HG02571 (cell line): ENCODE data around the gene KCNJ18.
"Not testable (repeated sequence)": the region's sequence is repeated elsewhere in the genome, so short reads cannot be mapped to it uniquely, and the experiment has no call there.

Source experiments
- ATAC-seq: cut with Tn5 transposase; IDR thresholded peaks from one replicate; pipeline ENCODE4 v1.9.1; 2021; ENCODE audit warnings: mild to moderate bottlenecking, moderate library complexity; ENCODE audit not compliant: unreplicated experiment

Gene KCNJ18

GRCh38 chr17:21670361-21671155 lies 21.8 kb upstream of the KCNJ18 start:
- not testable (repeated sequence) for ATAC-seq

GRCh38 chr17:21671437-21671836 lies 20.9 kb upstream of the KCNJ18 start:
- not testable (repeated sequence) for ATAC-seq

- ATAC-seq = not testable (repeated sequence)
These were observed 20.5 kb upstream of the KCNJ18 start for GRCh38 chr17:21671871-21672270.

- ATAC-seq = not testable (repeated sequence)
These were observed 18.7 kb upstream of the KCNJ18 start for GRCh38 chr17:21673451-21674241.

DNA sequence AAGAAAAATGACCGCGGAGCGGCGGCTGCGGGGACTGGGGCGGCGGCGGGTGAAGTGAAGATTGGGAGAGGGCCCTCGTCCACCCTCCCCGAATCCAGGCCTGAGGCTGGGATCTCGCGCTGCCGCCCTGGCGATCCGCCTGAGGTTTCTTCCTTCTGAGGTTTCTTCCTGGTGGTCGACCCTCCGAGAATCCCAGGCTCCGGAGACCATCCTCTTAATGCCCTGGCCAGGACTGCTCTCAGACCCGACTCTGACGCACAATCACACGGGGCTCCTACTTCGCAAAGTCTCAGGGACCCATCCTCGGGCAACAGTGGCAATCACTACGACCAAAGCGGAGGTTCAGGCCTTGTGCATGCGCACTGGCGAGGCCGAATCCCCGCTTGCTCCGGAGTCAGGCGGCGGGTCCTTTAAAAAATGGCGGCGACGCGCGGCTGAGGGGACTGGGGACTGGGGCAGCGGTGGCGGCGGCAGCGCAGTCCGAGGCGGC lies 18.0 kb upstream of the KCNJ18 start:
- no peak for ATAC-seq

DNA sequence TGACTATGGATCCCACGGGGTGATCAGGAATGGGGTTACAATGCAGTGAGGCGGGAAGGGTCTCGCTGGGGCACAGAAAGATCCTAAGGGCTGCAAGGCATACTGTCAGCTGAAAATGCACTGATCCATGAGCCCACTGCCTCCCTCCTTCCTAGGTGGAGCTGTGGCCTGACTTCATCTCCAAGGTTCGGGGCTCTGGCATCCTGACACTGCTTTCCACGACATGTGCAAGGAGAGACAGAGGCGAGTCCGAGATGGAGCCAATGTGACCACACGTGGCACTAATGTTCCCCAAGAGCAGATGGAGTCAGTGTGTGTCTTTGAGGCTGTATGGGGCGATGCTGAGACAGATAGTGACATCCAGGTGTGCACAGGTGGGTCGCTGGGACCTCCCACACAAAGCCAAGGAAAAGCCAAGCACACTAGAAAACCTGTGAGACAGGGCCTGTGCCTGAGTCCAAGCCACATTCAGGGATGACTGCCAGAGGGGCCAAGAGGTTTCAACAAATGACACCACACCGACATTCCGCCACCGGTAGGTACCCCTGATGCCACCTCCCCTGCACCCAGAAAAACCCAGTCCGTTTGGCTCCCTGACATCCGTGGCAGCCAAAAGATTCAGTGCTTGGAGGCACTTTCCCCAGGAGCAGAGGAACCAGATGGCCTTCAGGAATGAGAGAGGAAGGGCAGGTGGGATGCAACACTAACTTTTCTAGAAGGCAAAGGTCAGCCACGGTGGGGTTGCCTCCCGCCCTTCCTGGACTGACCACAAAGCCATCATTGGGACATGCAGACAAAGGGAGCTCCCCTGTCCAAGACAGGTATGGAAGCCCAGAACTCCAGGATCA lies 17.2 kb upstream of the KCNJ18 start:
- ATAC-seq = not testable (repeated sequence)

DNA sequence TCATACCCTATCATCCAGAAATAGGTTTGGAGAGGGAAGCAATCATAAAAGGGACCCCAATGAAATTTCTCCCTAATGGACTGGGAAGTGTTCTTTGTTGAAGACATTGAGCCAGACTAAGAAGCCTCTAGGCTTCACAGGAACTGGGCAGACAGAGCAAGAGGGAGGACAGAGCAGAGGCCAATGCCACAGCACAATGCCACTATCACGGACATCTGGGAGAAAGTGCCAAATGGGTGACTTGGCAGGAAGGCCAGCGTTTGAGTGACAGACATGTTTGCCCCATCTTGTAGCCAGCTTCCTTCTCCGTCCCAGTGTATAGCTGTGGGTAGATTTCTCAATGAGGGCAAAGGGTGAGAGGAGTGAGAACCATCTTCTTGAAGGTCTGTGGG lies 16.6 kb upstream of the KCNJ18 start:
- ATAC-seq = not testable (repeated sequence)

- no peak for ATAC-seq
These were observed 15.8 kb upstream of the KCNJ18 start for GRCh38 chr17:21676281-21677111.

DNA sequence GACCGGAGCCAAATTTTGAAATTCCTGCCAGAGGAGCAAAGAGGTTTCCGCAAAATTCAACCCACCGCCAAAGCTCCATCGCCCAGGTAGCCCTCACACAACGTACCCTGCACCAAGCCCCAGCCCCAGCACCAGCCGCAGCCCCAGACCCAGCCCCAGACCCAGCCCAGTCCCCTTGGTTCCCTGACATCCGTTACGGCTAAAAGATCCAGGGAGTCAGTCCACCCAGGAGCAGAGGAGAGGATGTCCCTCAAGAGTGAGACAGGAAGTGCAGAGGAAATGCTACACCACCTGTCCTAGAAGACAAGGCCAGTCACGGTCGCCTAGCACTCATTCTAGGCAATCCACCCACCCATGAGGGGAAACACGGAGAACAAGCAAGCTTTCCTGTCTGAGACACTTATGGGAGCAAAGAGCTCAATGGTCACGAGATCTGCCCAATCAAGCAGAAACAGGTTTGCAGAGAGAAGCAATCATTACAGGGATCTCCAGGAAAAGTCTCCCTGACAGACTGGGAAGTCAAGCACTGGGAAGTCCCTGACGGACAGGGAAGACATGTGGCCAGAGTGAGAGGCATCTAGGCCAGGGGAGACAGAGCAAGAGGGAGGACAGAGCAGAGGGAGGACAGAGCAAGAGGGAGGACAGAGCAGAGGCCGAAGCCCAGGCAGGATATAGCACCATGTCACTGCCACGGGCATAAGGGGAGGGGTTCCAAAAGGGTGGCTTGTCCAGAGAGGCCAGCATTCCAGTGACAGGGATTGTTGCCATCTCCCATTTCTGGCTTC lies 15.0 kb upstream of the KCNJ18 start:
- no peak for ATAC-seq

DNA sequence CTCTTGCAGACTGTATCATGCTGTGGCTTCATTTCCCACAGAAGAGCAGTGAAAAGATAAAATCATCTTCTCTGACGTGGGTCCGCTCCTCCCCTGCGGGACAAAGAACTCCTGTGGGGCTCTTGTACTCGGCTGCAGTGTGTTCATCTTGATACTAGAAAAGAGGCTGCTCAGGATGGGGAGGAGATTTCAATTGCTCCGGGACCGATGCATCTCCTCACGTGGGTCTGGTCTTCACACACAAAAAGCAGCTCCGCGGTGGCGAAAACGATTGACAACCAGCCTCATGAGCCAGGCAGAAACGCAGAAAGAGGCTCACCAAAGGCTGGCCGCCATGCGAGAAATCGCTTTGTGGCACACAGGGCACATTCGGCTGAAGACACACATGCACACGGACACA lies 14.4 kb upstream of the KCNJ18 start:
- ATAC-seq = no peak

DNA sequence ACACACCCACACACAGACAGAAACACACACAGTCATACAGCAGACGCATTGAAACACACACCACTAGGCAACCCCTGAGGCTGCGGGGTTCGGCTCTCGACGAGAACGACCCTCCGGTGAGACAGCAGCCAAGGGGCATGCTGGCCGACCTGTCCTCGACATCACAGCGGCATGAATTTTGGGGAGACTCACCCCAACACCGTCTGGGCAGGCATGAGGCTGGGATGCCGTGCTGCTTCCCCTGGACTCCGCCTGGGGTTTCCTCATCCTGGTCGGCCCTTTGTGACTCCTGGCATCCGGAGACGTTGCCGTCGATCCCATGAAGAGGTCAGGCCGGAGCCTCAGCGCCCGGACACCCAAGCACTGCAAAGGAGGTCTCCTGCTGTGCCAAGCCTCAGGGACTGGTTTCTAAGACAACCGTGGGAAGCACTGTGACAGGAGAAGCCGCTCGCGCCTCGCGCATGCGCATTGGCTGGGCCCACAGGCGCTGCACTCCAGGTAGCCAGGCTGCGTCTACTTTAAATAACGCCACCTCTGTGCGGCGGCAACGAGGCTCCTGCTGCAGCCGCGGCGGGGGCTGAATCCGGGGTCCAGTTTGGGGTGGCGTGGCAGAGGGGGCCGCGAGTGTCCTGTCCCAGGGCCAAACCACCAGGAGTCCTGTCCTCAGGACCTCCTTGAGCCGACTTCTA lies 13.8 kb upstream of the KCNJ18 start:
- ATAC-seq = no peak

DNA sequence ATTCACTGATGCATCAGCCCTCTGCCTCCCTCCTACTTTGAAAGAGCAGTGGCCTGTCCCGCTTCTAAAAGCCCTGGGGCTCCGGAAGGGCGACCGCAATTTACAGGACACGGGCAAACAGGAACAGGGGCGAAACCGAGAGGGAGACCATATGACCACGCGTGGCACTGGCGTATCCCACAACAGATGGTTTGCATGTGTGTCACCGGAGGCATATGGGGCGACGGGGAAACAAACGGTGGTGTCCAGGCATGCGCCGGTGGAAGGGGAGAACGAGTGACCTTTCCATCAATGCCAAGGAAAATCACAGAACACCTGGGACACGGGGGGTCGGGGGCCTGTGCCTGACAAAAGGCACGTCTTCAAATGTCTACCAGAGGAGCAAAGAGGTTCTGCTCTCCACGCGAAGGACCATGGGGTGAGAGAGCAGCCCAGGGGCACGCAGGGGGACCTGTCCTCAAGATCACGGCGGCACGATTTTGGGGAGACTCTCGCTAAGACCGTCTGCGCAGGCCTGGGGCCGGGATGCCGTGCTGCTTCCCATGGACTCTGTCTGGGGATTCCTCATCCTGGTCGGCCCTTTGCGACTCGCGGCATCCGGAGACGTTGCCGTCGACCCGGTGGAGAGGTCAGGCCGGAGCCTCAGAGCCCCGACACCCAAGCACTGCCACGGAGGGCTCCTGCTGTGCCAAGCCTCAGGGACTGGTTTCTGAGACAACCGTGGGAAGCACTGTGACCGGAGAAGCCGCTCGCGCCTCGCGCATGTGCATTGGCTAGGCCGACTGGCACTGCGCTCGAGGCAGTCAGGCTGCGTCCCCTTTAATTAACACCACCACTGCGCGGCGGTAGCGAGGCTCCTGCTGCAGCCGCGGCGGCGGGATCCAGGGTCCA lies 12.8 kb upstream of the KCNJ18 start:
- no peak for ATAC-seq

GRCh38 chr17:21680366-21680765 lies 12.0 kb upstream of the KCNJ18 start:
- no peak for ATAC-seq

GRCh38 chr17:21680850-21681351 lies 11.4 kb upstream of the KCNJ18 start:
- ATAC-seq = not testable (repeated sequence)

DNA sequence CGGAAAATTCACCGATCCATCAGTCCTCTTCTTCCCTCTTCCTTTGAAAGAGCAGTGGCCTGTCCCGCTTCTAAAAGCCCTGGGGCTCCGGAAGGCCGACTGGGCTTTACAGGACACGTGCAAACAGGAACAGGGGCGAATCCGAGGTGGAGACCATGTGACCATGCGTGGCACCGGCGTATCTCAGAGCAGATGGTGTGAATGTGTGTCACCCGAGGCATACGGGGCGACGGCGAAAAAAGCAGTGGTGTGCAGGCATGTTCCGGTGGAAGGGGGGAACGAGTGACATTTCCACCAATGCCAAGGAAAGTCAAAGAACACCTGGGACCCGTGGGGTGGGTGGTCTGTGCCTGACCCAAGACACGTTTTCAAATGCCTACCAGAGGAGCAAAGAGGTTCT lies 10.7 kb upstream of the KCNJ18 start:
- ATAC-seq = not testable (repeated sequence)

DNA sequence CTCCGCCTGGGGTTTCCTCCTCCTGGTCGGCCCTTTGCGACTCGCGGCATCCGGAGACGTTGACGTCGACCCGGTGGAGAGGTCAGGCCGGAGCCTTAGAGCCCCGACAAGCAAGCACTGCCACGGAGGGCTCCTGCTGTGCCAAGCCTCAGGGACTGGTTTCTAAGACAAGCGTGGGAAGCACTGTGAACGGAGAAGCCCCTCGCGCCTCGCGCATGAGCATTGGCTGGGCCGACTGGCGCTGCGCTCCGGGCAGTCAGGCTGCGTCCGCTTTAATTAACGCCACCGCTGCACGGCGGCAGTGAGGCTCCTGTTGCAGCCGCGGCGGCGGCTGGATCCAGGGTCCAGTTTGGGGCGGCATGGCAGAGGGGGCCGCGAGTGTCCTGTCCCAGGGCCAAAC lies 10.2 kb upstream of the KCNJ18 start:
- ATAC-seq = not testable (repeated sequence)

- ATAC-seq = not testable (repeated sequence)
These were observed 9.1 kb upstream of the KCNJ18 start for GRCh38 chr17:21683142-21683712.
